Stimulated activated CD4-positive, alpha-beta T cell treated with anti-CD3 and anti-CD28 coated beads, Interleukin-1b, Interleukin-23, amount 100 ng/mL, for 24 hours (primary cell): ENCODE data around the gene SMCR8.
"Not testable (repeated sequence)": the region's sequence is repeated elsewhere in the genome, so short reads cannot be mapped to it uniquely, and the experiment has no call there.

ENCODE experiments used
- DNase-seq, 4 experiments: peaks; one replicate each; pipeline ENCODE4 v3.0.0-alpha.2; 2020; ENCODE audit warnings: low read depth in 4 of 4, low spot score in 1 of 4

SMCR8 gene, protein sequence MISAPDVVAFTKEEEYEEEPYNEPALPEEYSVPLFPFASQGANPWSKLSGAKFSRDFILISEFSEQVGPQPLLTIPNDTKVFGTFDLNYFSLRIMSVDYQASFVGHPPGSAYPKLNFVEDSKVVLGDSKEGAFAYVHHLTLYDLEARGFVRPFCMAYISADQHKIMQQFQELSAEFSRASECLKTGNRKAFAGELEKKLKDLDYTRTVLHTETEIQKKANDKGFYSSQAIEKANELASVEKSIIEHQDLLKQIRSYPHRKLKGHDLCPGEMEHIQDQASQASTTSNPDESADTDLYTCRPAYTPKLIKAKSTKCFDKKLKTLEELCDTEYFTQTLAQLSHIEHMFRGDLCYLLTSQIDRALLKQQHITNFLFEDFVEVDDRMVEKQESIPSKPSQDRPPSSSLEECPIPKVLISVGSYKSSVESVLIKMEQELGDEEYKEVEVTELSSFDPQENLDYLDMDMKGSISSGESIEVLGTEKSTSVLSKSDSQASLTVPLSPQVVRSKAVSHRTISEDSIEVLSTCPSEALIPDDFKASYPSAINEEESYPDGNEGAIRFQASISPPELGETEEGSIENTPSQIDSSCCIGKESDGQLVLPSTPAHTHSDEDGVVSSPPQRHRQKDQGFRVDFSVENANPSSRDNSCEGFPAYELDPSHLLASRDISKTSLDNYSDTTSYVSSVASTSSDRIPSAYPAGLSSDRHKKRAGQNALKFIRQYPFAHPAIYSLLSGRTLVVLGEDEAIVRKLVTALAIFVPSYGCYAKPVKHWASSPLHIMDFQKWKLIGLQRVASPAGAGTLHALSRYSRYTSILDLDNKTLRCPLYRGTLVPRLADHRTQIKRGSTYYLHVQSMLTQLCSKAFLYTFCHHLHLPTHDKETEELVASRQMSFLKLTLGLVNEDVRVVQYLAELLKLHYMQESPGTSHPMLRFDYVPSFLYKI

DNA sequence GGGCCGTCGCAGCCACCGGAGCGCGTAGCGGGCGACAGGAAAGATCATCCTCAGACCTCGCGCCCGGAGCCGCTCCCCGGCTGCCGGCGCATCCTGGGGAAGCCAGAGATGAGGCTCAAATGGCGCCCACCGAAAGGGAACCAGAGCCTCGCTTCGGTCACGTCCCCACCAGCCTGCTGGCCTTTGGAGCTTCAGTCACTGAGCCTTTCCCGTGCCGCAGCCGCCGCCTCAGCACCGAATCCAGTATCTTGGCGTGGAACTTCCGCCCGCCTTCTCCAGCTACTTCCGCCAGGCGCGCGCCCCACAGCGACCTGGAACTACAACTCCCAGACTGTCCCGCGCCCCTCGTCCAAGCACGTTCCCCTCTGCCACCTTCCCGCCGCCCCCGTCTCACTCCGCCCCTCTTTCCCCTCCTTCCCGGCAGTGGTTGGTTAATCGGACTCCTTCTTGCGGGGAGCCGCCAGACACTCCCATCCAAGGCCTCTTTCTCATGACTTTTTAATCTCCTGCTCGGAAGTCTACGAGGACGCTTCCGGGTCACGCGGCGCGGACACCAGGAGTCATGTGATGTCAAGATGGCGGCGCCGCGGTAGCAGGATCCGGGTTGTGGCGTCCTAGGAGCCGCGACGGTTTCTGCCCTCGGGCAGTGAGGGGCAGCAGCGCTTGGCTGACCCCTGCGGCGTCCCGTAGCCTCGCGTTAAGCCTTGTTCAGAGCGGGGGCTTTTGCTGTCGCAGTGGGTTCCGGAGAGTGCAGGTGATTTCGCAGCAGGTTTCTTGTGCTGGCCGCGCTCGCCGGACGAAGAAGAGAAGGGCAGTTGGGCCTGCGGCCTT lies at the start of gene SMCR8, which contains the start of gene TOP3A:
SMCR8 (plus strand) TSS at position 563 of the 831 bp plus-strand sequence. CDS start 497 bp downstream, outside the sequence.
TOP3A (minus strand) TSS at position 264 of the 831 bp plus-strand sequence; CDS start at position 48, 216 bp downstream.
- DNase-seq = peak; percentile 93 to 98 (median 96)

DNA sequence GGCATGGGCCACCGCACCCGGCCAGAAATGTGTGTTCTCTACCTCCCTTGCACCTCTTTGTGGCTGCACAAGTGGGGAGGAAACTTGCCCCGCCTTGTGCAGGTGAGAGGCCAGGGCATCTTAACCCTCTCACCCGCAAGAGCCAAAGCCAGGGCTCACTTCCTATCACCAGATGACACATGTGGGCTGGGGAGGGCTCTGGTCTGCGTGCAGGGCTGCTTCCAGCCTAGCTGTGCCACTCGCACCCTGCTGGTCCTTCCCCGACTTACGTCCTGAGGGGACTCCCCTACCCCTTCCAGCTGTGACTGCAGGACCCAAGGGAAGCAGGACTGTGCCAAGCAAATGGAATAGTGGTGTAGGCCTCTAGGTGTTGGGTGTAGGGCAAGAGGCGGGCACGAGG lies 47.7 kb upstream of the SMCR8 start:
- no peak for DNase-seq

DNA sequence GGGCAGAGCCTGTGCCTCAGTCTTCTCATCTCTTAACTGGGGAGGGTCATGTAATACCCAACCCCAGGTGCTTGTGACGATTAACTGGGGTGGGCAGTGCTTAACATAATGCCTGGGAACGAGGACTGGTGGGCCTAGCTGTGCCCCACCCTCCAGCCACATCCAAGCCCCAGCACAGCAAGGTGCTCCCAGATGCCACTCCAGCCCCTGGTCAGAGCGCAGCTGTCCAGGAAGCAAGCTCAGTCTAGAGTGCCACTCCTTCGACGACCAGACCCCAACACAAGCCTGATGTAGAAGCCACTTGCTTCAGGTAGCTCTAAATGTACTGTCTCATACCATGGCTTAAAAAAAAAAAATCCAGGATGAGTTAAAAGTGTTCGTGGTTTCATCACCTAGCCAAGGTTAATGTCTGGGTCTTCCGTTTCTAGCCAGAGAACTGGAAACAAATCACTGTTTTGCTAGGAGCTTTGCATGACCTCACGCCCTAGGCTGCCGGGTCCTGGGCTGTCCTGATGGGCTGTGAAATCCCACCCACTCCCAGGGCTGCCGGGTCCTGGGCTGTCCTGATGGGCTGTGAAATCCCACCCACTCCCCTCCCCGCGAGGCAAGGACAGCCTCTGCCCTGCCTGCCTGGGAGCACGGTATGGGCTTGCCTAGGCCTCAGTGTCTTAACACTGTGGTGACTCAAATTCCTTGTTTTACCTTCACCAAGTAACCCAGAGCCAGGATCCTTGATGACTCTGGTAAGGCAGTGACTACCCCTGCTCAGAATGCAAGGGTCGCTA lies 47.0 kb upstream of the SMCR8 start:
- DNase-seq = no peak

DNA sequence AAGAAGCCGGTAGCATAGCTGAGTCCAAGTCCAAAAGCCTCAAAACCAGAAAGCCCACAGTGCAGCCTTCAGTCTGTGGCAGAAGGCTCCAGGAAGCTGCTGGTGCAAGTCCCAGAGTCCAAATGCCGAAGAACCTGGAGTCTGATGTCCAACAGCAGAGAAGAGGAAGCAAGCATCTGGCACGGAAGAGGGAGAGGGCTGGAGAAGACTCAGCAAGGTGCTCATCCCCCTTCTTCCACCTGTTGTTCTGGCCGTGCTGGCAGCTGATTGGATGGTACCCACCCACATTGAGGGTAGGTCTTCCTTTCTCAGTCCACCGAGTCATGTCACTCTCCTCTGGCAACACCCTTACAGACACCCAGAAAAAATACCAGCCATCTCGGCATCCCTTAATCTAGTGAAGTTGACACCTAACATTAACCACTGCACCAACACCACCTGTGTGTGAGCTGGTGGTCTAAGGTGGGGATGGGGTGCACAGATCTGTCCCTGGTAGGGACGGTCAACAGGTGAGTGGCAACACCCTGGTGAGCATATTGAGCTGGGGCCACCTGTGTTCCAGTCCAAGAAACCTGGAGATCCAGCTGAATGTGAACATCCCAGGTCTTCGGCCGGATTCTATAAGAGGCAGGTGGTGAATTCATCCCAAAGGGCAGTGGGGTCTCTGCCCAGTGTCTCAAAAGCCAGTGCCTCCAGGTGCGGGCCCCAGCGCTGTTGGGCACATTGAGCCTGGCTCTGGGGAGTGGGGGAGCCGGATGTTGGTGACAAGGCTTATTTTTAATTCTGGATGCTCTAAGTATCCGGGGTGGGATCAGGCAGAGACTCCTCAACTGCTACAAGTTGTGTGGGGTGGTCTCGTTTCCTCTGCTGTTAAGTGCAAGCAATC lies 44.8 kb upstream of the SMCR8 start:
- DNase-seq = no peak

DNA sequence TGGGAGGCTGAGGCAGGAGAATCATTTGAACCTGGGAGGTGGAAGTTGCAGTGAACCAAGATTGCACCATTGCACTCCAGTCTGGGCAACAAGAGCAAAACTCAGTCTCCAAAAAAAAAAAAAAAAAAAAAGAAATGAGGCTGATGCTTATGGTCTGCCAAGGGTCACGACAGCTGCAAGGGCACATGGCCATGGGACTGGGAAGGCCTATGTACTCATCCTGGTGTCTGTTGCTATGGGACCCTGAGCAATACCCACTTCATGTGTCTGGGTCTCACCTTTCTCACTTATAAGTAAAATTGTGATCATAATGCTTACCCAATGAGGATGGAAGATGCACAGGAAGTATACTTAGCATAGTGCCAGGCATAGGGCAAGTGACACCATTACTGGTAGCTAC lies 38.0 kb upstream of the SMCR8 start:
- DNase-seq = no peak

DNA sequence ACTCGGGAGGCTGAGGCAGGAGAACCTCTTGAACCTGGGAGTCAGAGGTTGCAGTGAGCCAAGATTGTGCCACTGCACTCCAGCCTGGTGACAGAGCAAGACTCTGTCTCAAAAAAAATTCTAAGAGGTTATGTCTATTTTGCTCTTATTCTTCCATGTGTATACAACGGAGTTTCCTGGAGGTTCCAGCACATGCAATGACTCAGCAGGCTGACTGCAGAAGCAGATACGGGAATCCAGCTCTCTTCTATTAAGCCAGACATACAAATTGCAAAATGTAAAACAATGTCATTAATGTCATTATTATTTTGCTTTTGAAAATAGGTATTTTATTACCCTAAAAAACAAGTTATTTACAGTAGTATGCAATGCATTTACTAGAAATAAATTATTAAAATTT lies 36.2 kb upstream of the SMCR8 start:
- DNase-seq = no peak

DNA sequence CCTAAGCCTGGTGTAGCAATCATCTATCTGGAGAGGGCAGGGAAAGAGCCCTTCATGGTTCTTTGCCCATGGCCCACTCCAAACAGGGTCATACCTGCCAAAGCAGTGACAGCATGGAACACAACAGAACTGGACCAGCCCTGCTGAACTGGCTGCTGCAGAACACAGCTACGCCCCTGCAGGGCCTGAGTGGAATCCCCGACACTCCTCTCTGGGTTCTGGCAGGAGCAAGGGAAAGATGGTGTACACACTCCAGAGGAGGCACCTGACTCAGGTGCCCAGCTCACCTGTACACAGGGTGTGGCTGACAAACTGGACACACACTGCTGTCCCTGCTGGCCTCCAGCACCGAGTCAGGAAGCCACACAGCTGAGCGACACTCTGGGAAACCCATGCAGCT lies 34.8 kb upstream of the SMCR8 start:
- DNase-seq = no peak

DNA sequence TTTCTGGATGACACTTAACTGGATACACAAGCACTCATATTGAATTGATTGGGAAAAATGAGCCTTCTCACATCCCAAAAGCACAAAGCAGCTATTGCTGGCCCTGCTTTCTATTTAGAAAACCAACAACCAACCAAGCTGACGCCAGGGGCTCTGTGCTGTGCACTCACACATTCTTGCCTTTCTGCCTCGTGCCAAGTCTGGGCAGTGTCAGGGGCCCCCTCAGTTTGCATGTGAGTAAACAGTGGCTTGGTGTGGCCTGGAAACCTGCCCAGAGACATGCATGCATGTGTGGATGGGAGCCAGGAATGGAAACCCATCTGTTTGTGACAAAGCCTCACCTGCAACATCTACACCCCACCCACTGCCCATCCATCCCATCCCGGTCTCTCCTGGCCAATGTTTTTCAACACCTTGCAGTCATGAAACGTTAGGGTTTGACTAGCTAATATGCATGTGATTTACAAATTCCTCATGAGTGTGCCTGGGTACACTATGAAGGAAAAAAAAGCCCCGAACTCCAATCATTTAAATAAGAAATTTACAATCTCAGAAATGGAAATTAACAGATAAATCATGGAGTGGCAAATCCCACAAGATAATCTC lies 34.2 kb upstream of the SMCR8 start:
- DNase-seq = no peak

DNA sequence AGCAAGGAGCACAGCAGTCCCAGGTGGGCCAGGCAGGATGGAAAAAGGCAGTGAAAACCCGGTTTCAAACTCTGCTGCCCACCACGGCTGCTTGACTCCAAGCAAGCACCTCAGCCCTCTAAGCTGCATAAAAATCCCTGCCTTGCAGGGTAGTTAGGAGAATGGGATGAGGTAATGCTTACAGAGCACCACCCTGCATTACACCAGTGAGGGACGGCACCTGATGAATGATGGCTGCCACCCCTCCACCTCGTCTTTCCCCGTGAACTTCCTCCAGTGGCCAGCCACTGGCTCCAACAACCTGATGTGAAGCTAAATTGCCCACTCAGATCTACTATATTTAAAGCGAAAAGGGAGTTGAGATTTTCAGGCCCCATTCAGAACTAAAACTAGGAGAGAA lies 33.3 kb upstream of the SMCR8 start:
- no peak for DNase-seq

DNA sequence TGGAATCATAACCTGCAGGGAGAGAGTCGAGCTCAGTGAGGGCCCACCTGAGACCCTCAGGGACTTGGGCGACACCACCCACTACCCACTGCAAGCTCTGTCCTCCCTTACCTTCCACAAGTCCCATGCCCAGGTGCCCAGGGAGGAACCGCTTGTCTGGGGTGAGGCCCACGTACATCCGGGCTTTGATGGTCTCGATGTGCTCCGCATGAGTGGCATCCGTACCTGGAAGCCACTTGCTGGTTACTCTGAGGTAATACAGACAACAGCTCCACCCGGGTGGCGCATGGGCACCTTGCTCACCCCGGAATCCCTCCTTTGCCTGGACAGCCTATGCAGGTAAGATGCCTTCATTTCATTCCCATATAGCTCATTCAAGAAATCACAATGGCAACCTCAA lies 29.8 kb upstream of the SMCR8 start:
- DNase-seq = no peak

DNA sequence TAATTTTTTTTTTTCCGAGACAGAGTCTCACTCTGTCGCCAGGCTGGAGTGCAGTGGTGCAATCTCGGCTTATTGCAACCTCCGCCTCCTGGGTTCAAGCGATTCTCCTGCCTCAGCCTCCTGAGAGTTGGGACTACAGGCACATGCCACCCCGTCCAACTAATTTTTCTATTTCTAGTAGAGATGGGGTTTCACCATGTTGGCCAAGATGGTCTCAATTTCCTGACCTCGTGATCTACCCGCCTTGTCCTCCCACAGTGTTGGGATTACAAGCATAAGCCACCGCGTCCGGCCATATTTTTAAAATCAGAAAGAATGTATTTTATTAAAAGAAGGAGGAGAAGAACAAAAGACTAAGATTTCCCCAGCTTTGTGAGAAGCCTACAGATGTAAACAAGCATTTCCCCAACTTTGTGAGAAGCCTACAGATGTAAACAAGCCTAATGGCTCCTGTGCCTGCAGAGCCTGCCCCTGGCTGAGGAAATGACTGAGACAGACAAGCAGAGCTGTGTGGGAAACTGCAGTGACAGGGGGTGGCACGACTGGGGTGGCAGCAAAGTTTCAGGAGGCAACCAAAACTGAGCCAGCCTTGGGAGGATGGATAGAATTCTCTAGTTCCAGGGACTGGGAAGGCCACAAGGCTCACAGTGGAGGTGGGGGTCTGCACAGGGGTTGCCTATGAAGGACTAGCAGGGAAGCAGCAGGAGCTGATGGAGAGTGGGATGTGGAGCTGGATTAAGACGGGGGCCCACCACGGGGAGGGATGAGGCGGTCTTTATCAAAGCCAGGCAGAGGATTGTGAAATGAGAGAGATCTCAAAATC lies 23.2 kb upstream of the SMCR8 start:
- DNase-seq = no peak

DNA sequence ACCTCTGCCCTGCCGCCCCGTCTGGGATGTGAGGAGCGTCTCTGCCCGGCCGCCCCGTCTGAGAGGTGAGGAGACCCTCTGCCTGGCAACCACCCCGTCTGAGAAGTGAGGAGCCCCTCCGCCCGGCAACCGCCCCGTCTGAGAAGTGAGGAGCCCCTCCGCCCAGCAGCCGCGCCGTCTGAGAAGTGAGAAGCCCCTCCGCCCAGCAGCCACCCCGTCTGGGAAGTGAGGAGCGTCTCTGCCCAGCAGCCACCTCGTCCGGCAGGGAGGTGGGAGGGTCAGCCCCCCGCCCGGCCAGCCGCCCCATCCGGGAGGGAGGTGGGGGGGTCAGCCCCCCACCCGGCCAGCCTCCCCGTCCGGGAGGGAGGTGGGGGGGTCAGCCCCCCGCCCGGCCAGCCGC lies 17.0 kb upstream of the SMCR8 start:
- not testable (repeated sequence) for DNase-seq

DNA sequence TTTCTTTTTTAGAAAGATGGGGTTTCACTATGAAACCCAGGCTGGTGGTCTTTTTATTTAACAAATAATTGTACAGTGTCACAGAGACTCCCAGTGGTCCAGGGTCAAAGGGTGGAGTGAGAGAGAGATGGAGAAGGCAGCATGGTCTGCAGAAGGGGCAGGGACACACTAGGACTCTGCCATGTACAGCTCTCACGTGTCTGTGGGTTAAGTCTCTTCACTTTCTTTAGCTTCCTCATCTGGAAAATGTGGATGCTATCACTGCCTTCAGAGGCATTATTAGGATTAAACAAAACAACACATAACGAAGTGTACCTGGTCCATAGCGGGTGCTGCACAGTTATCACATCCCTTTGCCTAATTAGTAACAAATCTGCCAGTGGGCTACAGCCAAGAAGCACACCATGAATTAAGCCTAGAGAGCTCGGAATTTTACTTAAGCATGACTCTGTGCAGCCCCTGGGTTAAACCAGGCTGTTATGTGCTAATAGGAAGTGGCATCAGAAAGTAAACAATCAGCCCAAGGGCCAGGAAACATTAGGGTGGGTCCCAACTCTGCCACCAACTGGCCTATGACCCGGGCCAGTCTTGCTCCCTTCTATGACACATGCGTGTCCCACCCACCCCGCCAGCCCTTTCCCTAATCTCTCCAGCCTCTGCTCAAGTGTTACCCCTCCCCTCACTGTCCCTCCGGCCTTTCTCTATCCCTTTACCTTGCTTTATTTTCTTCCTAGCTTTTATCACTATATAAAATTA lies 14.2 kb upstream of the SMCR8 start:
- no peak for DNase-seq

DNA sequence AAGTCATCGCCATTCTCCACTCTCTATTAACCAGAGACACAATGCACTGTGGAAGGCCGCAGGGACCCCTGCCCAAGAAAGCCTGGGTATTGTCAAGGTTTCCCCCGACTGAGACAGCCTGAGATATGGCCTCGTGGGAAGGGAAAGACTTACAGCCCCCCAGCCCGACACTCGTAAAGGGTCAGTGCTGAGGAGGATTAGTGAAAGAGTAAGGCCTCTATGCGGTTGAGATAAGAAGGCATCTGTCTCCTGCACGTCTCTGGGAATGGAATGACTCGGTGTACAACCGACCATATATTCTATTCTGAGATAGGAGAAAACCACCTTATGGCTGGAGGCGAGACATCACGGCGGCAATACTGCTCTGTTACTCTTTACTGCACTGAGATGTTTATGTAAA lies 11.9 kb upstream of the SMCR8 start:
- DNase-seq = not testable (repeated sequence)

DNA sequence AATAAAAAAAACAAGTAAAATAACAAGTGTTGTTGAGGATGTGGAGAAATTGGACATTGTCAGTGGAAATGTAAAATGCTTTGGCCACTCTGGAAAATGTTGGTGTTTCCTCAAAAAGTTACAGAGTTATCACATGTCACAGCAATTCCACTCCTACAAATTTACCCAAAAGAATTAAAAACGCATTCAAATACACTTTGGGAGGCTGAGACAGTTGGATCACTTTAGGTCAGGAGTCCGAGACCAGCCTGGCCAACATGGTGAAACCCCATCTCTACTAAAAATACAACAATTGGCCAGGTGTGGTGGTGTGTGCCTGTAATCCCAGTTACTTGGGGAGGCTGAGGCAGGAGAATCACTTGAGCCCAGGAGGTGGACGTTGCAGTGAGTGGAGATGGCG lies 5.9 kb upstream of the SMCR8 start:
- no peak for DNase-seq

DNA sequence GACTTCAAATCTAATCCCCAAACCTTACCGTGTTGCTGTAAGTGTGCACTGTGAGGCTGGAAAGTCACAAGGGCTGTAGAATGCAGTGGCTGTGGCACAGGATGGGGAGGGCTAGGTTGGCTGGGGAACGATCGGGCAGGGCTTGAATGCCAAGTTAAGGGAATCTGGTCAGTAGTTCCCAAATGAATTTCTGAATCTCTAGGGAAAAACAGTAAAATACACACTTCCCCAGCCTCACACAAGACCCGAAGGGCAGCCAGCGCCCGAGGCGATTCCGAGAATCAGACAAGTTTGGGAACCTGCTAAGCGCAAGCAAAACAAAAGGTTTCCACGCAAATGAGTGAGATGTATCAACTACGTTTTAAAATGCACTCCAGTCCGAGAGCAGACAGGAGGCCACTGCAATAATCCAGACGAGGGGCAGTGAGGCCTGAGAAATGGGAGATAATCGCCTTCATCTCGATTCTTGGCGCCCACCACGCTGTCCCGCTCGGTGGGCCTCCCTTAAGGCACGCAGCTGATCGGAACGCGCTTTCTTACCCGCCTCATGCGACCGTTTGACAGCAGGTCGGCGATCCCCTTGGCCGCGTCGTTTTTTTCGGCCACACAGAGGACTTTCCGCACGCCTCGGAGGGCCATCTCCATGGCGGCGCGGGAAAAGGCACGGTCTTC lies 898 bp upstream of the SMCR8 start:
- DNase-seq = no peak

DNA sequence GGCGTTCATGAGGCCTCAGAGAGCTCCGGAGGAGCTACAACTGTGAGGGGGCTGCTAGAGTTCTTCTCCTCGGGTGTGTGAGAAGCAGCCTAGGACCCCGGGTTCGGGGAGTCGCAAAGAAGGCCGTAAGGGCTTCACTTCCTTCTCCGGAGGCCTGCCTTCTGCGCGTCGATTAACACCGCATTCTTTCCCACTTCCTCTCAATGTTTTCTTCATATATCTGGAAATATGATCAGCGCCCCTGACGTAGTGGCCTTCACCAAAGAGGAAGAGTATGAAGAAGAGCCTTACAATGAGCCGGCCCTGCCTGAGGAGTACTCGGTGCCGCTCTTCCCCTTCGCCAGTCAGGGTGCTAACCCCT lies 449 bp downstream of the SMCR8 start:
- no peak for DNase-seq
